SK-N-SH (cell line): ENCODE results near the gene KDM2A. TPM values are rescaled to one million over a fixed set of nuclear protein-coding genes. Genes with fewer than 3 reads are reported as not detected.

ENCODE experiments used
- CTCF ChIA-PET: fragments of 300-600, 350-600 bp; formaldehyde crosslinking; extraction: SDS; loops from one replicate; lab custom pipeline; 2021; lab: Yijun Ruan, JAX
- POLR2A ChIA-PET: fragments of 350-600 bp; sonication (Branson Sonifier 250); formaldehyde crosslinking; extraction: SDS; loops from one replicate; lab custom pipeline; 2020; ENCODE audit warnings: antibody characterized with exemption, inconsistent platforms; lab: Yijun Ruan, JAX
- DNase-seq: peaks from one replicate; pipeline ENCODE4 v3.0.0; 2012
- H2AFZ ChIP-seq: fragments of 200-600 bp; sonication (generic); 2 replicates; pipeline ENCODE4 v1.8.1; 2016; ENCODE audit warnings: antibody characterized with exemption, mild to moderate bottlenecking, low read depth
- H3F3A ChIP-seq: fragments of 200-600 bp; sonication (generic); replicated peaks from 2 replicates; pipeline ENCODE3; 2016; ENCODE audit warnings: antibody characterized with exemption, mild to moderate bottlenecking; ENCODE audit not compliant: insufficient read depth
- H3K27ac ChIP-seq, 2 experiments: fragments of 200-500 bp in 1 of 2; fragments of 200-600 bp in 1 of 2; sonication (Bioruptor generic) in 1 of 2; sonication (generic), shearing (Covaris generic) in 1 of 2; 2 replicates each; pipeline versions ENCODE4 v1.5.1 to v1.6.1; 2014 to 2016; ENCODE audit warnings: low read depth in 2 of 2, inconsistent platforms in 1 of 2, low read length in 1 of 2, mild to moderate bottlenecking in 1 of 2, mixed read lengths in 1 of 2
- H3K27me3 ChIP-seq: fragments of 200-600 bp; sonication (generic), shearing (Covaris generic); 2 replicates; pipeline ENCODE4 v1.6.1; 2016; ENCODE audit warnings: mixed run types; ENCODE audit not compliant: insufficient read depth
- H3K36me3 ChIP-seq, 2 experiments: fragments of 200-500 bp in 1 of 2; fragments of 200-600 bp in 1 of 2; sonication (Bioruptor generic) in 1 of 2; sonication (generic) in 1 of 2; replicated peaks in 1 of 2; 2 replicates each; pipeline versions ENCODE3 to v1.5.1; 2014 to 2016; ENCODE audit warnings: low read length in 1 of 2, mild to moderate bottlenecking in 1 of 2; ENCODE audit not compliant: insufficient read depth in 2 of 2, control insufficient read depth in 1 of 2
- H3K4me1 ChIP-seq, 2 experiments: fragments of 200-500 bp in 1 of 2; fragments of 200-600 bp in 1 of 2; sonication (Bioruptor generic) in 1 of 2; sonication (generic), shearing (Covaris generic) in 1 of 2; 2 replicates each; pipeline versions ENCODE4 v1.5.1 to v1.6.1; 2014 to 2016; ENCODE audit warnings: low read depth in 1 of 2, low read length in 1 of 2, mixed run types in 1 of 2; ENCODE audit not compliant: insufficient read depth in 2 of 2, control insufficient read depth in 1 of 2
- H3K4me2 ChIP-seq: fragments of 200-600 bp; sonication (generic), shearing (Covaris generic); 2 replicates; pipeline ENCODE4 v1.6.1; 2017; ENCODE audit warnings: mixed run types
- H3K4me3 ChIP-seq, 2 experiments: fragments of 200-500 bp in 1 of 2; fragments of 200-600 bp in 1 of 2; sonication (Bioruptor generic) in 1 of 2; sonication (generic), shearing (Covaris generic) in 1 of 2; 2 replicates each; pipeline versions ENCODE4 v1.5.1 to v1.8.1; 2014 to 2016; ENCODE audit warnings: low read depth in 2 of 2, inconsistent platforms in 1 of 2, low read length in 1 of 2, mild to moderate bottlenecking in 1 of 2, mixed read lengths in 1 of 2, moderate library complexity in 1 of 2
- H3K79me2 ChIP-seq: fragments of 200-600 bp; sonication (generic); 2 replicates; pipeline ENCODE4 v1.8.1; 2017; ENCODE audit warnings: mild to moderate bottlenecking; ENCODE audit not compliant: insufficient read depth
- H3K9ac ChIP-seq: fragments of 200-600 bp; sonication (generic); 2 replicates; pipeline ENCODE4 v1.6.1; 2017; ENCODE audit warnings: mixed run types
- H3K9me2 ChIP-seq: fragments of 200-600 bp; sonication (generic); 2 replicates; pipeline ENCODE4 v1.6.1; 2017; ENCODE audit warnings: mixed run types
- H3K9me3 ChIP-seq: fragments of 200-600 bp; sonication (generic); 2 replicates; pipeline ENCODE4 v1.6.1; 2017; ENCODE audit warnings: mixed run types, mild to moderate bottlenecking, moderate library complexity
- H4K20me1 ChIP-seq: fragments of 200-600 bp; sonication (generic); 2 replicates; pipeline ENCODE4 v1.6.1; 2017; ENCODE audit warnings: mild to moderate bottlenecking, mixed run types; ENCODE audit not compliant: insufficient read depth
- CTCF ChIP-seq: fragments of 200-600 bp; sonication (generic); IDR thresholded peaks from 2 replicates; pipeline ENCODE4 v1.6.1; 2017; ENCODE audit warnings: antibody characterized with exemption, mild to moderate bottlenecking, moderate library complexity
- EP300 ChIP-seq, 2 experiments: IDR thresholded peaks; 2 replicates each; pipeline versions ENCODE4 v1.4.0 to v1.6.1; 2012; ENCODE audit warnings: borderline replicate concordance in 1 of 2, low read depth in 1 of 2, low read length in 1 of 2
- EZH2phosphoT487 ChIP-seq: fragments of 200-600 bp; sonication (generic); IDR thresholded peaks from 2 replicates; pipeline ENCODE4 v1.6.1; 2017; ENCODE audit warnings: low read depth, mixed run types, mild to moderate bottlenecking, antibody characterized with exemption, moderate library complexity, borderline replicate concordance
- FOXM1 ChIP-seq: IDR thresholded peaks from 2 replicates; pipeline ENCODE4 v1.4.0; 2012; ENCODE audit warnings: low read depth, mild to moderate bottlenecking
- IRF3 ChIP-seq: fragments of 150-350 bp; IDR thresholded peaks from 2 replicates; pipeline ENCODE4 v1.6.1; 2016; ENCODE audit warnings: mild to moderate bottlenecking, low read depth, low read length
- MXI1 ChIP-seq: IDR thresholded peaks from 2 replicates; pipeline ENCODE4 v1.6.1; 2012; ENCODE audit warnings: mild to moderate bottlenecking, low read depth, low read length, improper control_type of control experiment
- NRF1 ChIP-seq: IDR thresholded peaks from 2 replicates; pipeline ENCODE4 v1.6.1; 2012; ENCODE audit warnings: low read depth, mild to moderate bottlenecking, low read length
- POLR2AphosphoS5 ChIP-seq: IDR thresholded peaks from 2 replicates; pipeline ENCODE4 v1.6.1; 2012; ENCODE audit warnings: low read depth, low read length
- USF1 ChIP-seq: IDR thresholded peaks from 2 replicates; pipeline ENCODE4 v1.4.0; 2012; ENCODE audit warnings: low read depth, borderline replicate concordance
- USF2 ChIP-seq: fragments of 150-350 bp; IDR thresholded peaks from 2 replicates; pipeline ENCODE4 v1.6.1; 2017; ENCODE audit warnings: antibody characterized with exemption, low read length, low read depth, borderline replicate concordance
- WGBS: methylation state at CpG from one replicate; pipeline ENCODE4 v1.1.6; 2017; ENCODE audit warnings: low lambda C conversion rate; 5-methylcytosine and 5-hydroxymethylcytosine counted together
- polyA plus RNA-seq, 3 experiments: library from polyadenylated mRNA; depleted of rRNA; stranded (reverse); fragments of >200 nt; gene quantifications; 2 replicates each; pipeline ENCODE4 v1.2.3, GENCODE V29; 2012

KDM2A gene
- polyA plus RNA-seq, 1 of the 3 experiments (the other 2 are of a cell fraction): 28.4 TPM

- TF ChIP-seq USF1: no peak
- TF ChIP-seq, all 33 proteins: peak for 0
Measured at GRCh38 chr11:67300256-67300755, 181.2 kb downstream of the KDM2A start (continued).

GRCh38 chr11:67300756-67301312 is 181.8 kb downstream of the KDM2A start:
- no peak overlapping the region for H3K27ac ChIP-seq
- no peaks in the 10 kb centered on the region for H3K27me3 ChIP-seq
- H3K79me2 ChIP-seq: peaks cover 25% of the 10 kb centered on the region
- WGBS: 93% methylated on average over 14 of the region's 22 CpGs
- no peak overlapping the region for H3K9ac ChIP-seq
- no peaks in the 10 kb centered on the region for H4K20me1 ChIP-seq
- TF ChIP-seq FOXM1 (no peak), EZH2phosphoT487 (no peak), NRF1 (no peak), MXI1 (no peak), EP300 (IDR thresholded peaks at IDR 0.05; ENCODE audit: borderline replicate concordance in 1 of 2, low read depth in 1 of 2, low read length in 1 of 2) (no peak), IRF3 (no peak), CTCF (no peak), POLR2AphosphoS5 (no peak), USF2 (no peak)
- no peak overlapping the region for H2AFZ ChIP-seq
- H3K9me3 ChIP-seq: 0 out of 2 replicates have a peak, but pooled peaks cover 10% of the 10 kb centered on the region
- H3K9me2 ChIP-seq: no peaks in the 10 kb centered on the region
- CTCF ChIA-PET: interaction anchor here (1.2 to 5.1 kb wide), 3 partner anchors 12 to 38 kb away, joined by 3 to 37 read pairs (median 27); partner anchors contain the start of gene ANKRD13D
- DNase-seq: no peak
- peaks cover 13 to 17% of the 10 kb centered on the region in 2 experiments; a peak in 2 of 4 replicates for H3K4me1 ChIP-seq
- POLR2A ChIA-PET: no interaction called here
- no peak overlapping the region for H3K4me2 ChIP-seq
- peaks cover 26 to 37% of the 10 kb centered on the region in 2 experiments for H3K36me3 ChIP-seq
- H3F3A ChIP-seq: peaks cover 8% of the 10 kb centered on the region
- H3K4me3 ChIP-seq: no peak overlapping the region
